ENCODE data around the gene OSBPL7. TPM values are rescaled to one million over a fixed set of nuclear protein-coding genes. Genes with fewer than 3 reads are reported as not detected.

OSBPL7 gene
- total RNA-seq, 1 experiment from 2014 or later = 13.0 TPM

DNA sequence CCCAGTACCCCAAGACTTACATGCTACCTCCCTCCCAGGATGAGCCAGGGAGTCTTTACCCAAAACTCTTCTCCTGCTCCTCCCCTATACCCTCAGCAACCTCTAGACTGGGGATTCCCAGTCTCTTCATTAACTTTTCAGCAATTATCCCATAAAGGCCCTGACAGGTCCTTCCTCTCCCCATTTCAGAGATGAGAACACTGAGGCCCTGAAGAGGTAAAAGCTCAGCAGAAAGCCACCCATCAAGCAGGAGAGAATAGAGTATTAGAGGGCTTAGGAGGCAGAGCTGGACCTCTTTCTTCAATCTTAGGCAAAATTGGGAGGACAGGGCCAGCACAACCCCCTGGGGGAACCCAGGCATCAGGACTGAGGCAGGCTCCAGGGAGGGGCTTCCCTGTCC, 35.2 kb upstream of the OSBPL7 start:
- no peak overlapping the region for H4K8ac ChIP-seq (replicated peaks; ENCODE audit: insufficient read length, low read depth, low read length)
- no peak overlapping the region for H3K56ac ChIP-seq (ENCODE audit: insufficient read length, low read depth, low read length)
- no peak overlapping the region for H3K4me2 ChIP-seq (ENCODE audit: insufficient read depth, insufficient read length, low read length)
- Mint-ChIP-seq H3K4me1 (peaks cover 32 to 41% of the 10 kb centered on the region in 2 experiments), H3K4me3 (no peak overlapping the region), H3K27me3 (ENCODE audit: low read depth) (peaks cover 82% of the 10 kb centered on the region), H3K36me3 (ENCODE audit: insufficient read depth in 1 of 3, low read depth in 3 of 3) (no peaks in the 10 kb centered on the region), H3K27ac (no peak overlapping the region), H3K9me3 (no peaks in the 10 kb centered on the region; a peak in 1 of 5 replicates)
- no peaks in the 10 kb centered on the region for H3K9me3 ChIP-seq (ENCODE audit: control insufficient read depth, low read depth, low read length)
- H2BK120ac ChIP-seq (ENCODE audit: low read depth, low read length, poor library complexity, severe bottlenecking) = no peak overlapping the region
- no peak overlapping the region for H4K5ac ChIP-seq (ENCODE audit: insufficient read length, low read depth, low read length)
- no peak overlapping the region for H2BK20ac ChIP-seq (ENCODE audit: low read depth, low read length, poor library complexity, severe bottlenecking)
- H3K27ac ChIP-seq (ENCODE audit: insufficient read length, low read depth, low read length) = no peak overlapping the region
- no peak overlapping the region for H2BK15ac ChIP-seq (ENCODE audit: low read depth, low read length)
- peaks cover 5% of the 10 kb centered on the region for H3K23me2 ChIP-seq (ENCODE audit: insufficient read length, low read depth, low read length, poor library complexity, severe bottlenecking)
- peaks cover 27% of the 10 kb centered on the region for H3K27me3 ChIP-seq (ENCODE audit: insufficient read depth, low read length)
- no peak for DNase-seq
- H4K91ac ChIP-seq (ENCODE audit: insufficient read length, low read depth, low read length) = no peak overlapping the region
- TF ChIP-seq, protein P1, sequence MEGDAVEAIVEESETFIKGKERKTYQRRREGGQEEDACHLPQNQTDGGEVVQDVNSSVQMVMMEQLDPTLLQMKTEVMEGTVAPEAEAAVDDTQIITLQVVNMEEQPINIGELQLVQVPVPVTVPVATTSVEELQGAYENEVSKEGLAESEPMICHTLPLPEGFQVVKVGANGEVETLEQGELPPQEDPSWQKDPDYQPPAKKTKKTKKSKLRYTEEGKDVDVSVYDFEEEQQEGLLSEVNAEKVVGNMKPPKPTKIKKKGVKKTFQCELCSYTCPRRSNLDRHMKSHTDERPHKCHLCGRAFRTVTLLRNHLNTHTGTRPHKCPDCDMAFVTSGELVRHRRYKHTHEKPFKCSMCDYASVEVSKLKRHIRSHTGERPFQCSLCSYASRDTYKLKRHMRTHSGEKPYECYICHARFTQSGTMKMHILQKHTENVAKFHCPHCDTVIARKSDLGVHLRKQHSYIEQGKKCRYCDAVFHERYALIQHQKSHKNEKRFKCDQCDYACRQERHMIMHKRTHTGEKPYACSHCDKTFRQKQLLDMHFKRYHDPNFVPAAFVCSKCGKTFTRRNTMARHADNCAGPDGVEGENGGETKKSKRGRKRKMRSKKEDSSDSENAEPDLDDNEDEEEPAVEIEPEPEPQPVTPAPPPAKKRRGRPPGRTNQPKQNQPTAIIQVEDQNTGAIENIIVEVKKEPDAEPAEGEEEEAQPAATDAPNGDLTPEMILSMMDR (conservative IDR thresholded peaks at IDR 0.05) = no peak
- no peak overlapping the region for H2BK5ac ChIP-seq (ENCODE audit: insufficient read length, low read length)
- H3K14ac ChIP-seq (ENCODE audit: insufficient read depth, low read length) = no peak overlapping the region
- H3T11ph ChIP-seq (ENCODE audit: low read length) = no peak overlapping the region
- no peak overlapping the region for H2AFZ ChIP-seq (ENCODE audit: low read length)
- H3K23ac ChIP-seq (ENCODE audit: insufficient read length, low read depth, low read length) = no peak overlapping the region
- no peaks in the 10 kb centered on the region for H4K20me1 ChIP-seq (ENCODE audit: control insufficient read depth, insufficient read depth, insufficient read length)
- no peak overlapping the region for H3K9ac ChIP-seq (ENCODE audit: extremely low read depth, insufficient read length, low read length)
- no peak overlapping the region for H2AK5ac ChIP-seq (ENCODE audit: insufficient read length, low read length)
- H3K4ac ChIP-seq (ENCODE audit: low read depth, low read length) = no peak overlapping the region
- no peak overlapping the region for H3K18ac ChIP-seq (ENCODE audit: insufficient read length, low read depth, low read length)
- H3K4me1 ChIP-seq (ENCODE audit: insufficient read depth, low read length) = peaks cover 3% of the 10 kb centered on the region
- no peak overlapping the region for H2BK12ac ChIP-seq (ENCODE audit: insufficient read length, low read depth, low read length)
- H3K79me2 ChIP-seq (ENCODE audit: insufficient read depth, low read length) = no peaks in the 10 kb centered on the region
- H3K79me1 ChIP-seq (ENCODE audit: insufficient read depth, low read depth, low read length, poor library complexity, severe bottlenecking) = no peaks in the 10 kb centered on the region

Measured in H9 (cell line).